ENCODE measurements around the gene KLRC2.

KLRC2 gene

GRCh38 chr12:10404798-10405197 lies 31.0 kb downstream of the KLRC2 start:
- H3K4me2 ChIP-seq (ENCODE audit: low read length): no peak overlapping the region
- no peak overlapping the region for H4K8ac ChIP-seq (ENCODE audit: low read depth, low read length)
- no peak overlapping the region for H2BK12ac ChIP-seq (ENCODE audit: low read length)
- H2AK5ac ChIP-seq (ENCODE audit: low read length): no peak overlapping the region
- H3K27me3 ChIP-seq (ENCODE audit: insufficient read depth, low read length): no peaks in the 10 kb centered on the region
- no peak overlapping the region for H3K9ac ChIP-seq (ENCODE audit: low read length)
- H3K14ac ChIP-seq (ENCODE audit: low read length): no peak overlapping the region
- no peaks in the 10 kb centered on the region for H3K4me1 ChIP-seq (ENCODE audit: control insufficient read depth in 1 of 2, insufficient read depth in 2 of 2, low read length in 2 of 2)
- no peaks in the 10 kb centered on the region for H3K79me1 ChIP-seq (ENCODE audit: low read length)
- H3K23ac ChIP-seq (ENCODE audit: low read length): no peak overlapping the region
- no peak overlapping the region for H2AFZ ChIP-seq (ENCODE audit: insufficient read depth, low read length, poor library complexity)
- H3K18ac ChIP-seq (ENCODE audit: low read length): no peak overlapping the region
- no peak overlapping the region for H4K91ac ChIP-seq (ENCODE audit: low read depth, low read length)
- H3K79me2 ChIP-seq (ENCODE audit: control insufficient read depth, insufficient read depth, low read length, poor library complexity): no peaks in the 10 kb centered on the region
- no peak overlapping the region for H2BK120ac ChIP-seq (ENCODE audit: insufficient read depth, low read length, poor library complexity)
- no peak overlapping the region for H3K4me3 ChIP-seq (ENCODE audit: low read depth, low read length)
- peaks cover 0 to 3% of the 10 kb centered on the region in 2 experiments for H3K36me3 ChIP-seq (ENCODE audit: control insufficient read depth in 1 of 2, insufficient read depth in 2 of 2, low read length in 2 of 2)
- no peak overlapping the region for H4K12ac ChIP-seq (ENCODE audit: low read depth, low read length)
- DNase-seq: no peak
- H3K27ac ChIP-seq (ENCODE audit: low read depth, low read length): no peak overlapping the region
- no peak overlapping the region for H3K4ac ChIP-seq (ENCODE audit: low read depth, low read length)
- no peaks in the 10 kb centered on the region for H3K9me3 ChIP-seq (ENCODE audit: insufficient read depth, low read depth, low read length)
- H2BK5ac ChIP-seq (ENCODE audit: low read depth, low read length, poor library complexity): no peak overlapping the region

- Histone ChIP-seq H3K27ac (ENCODE audit: low read depth, low read length) (no peak overlapping the region), H3K23ac (ENCODE audit: low read length) (no peak overlapping the region), H2BK12ac (ENCODE audit: low read length) (no peak overlapping the region), H3K4me2 (ENCODE audit: low read length) (no peak overlapping the region), H2AFZ (ENCODE audit: insufficient read depth, low read length, poor library complexity) (no peak overlapping the region), H2AK5ac (ENCODE audit: low read length) (no peak overlapping the region), H2BK120ac (ENCODE audit: insufficient read depth, low read length, poor library complexity) (no peak overlapping the region), H4K8ac (ENCODE audit: low read depth, low read length) (no peak overlapping the region), H3K36me3 (ENCODE audit: control insufficient read depth in 1 of 2, insufficient read depth in 2 of 2, low read length in 2 of 2) (no peaks in the 10 kb centered on the region), H3K9me3 (ENCODE audit: insufficient read depth, low read depth, low read length) (no peaks in the 10 kb centered on the region), H3K79me1 (ENCODE audit: low read length) (peaks cover 3% of the 10 kb centered on the region), H3K27me3 (ENCODE audit: insufficient read depth, low read length) (no peaks in the 10 kb centered on the region), H3K4me1 (ENCODE audit: control insufficient read depth in 1 of 2, insufficient read depth in 2 of 2, low read length in 2 of 2) (peaks cover 0 to 3% of the 10 kb centered on the region in 2 experiments), H3K79me2 (ENCODE audit: control insufficient read depth, insufficient read depth, low read length, poor library complexity) (no peaks in the 10 kb centered on the region), H4K91ac (ENCODE audit: low read depth, low read length) (no peak overlapping the region), H3K9ac (ENCODE audit: low read length) (no peak overlapping the region), H3K4ac (ENCODE audit: low read depth, low read length) (no peak overlapping the region), H2BK5ac (ENCODE audit: low read depth, low read length, poor library complexity) (no peak overlapping the region), H3K14ac (ENCODE audit: low read length) (no peak overlapping the region), H4K12ac (ENCODE audit: low read depth, low read length) (no peak overlapping the region), H3K18ac (ENCODE audit: low read length) (no peak overlapping the region), H3K4me3 (ENCODE audit: low read depth, low read length) (no peak overlapping the region)
- no peak for DNase-seq
Observed at GRCh38 chr12:10400829-10401228, 35.0 kb downstream of the KLRC2 start.

GRCh38 chr12:10398168-10398567 lies 37.6 kb downstream of the KLRC2 start:
- Histone ChIP-seq H3K9ac (ENCODE audit: low read length) (no peak overlapping the region), H3K4ac (ENCODE audit: low read depth, low read length) (no peak overlapping the region), H2BK12ac (ENCODE audit: low read length) (no peak overlapping the region), H4K8ac (ENCODE audit: low read depth, low read length) (no peak overlapping the region), H3K4me1 (ENCODE audit: control insufficient read depth in 1 of 2, insufficient read depth in 2 of 2, low read length in 2 of 2) (peaks cover 3% of the 10 kb centered on the region in 2 experiments), H3K27me3 (ENCODE audit: insufficient read depth, low read length) (no peaks in the 10 kb centered on the region), H4K12ac (ENCODE audit: low read depth, low read length) (no peak overlapping the region), H3K4me3 (ENCODE audit: low read depth, low read length) (no peak overlapping the region), H2AFZ (ENCODE audit: insufficient read depth, low read length, poor library complexity) (no peak overlapping the region), H4K91ac (ENCODE audit: low read depth, low read length) (no peak overlapping the region), H3K36me3 (ENCODE audit: control insufficient read depth in 1 of 2, insufficient read depth in 2 of 2, low read length in 2 of 2) (no peaks in the 10 kb centered on the region), H2BK5ac (ENCODE audit: low read depth, low read length, poor library complexity) (no peak overlapping the region), H3K18ac (ENCODE audit: low read length) (no peak overlapping the region), H2BK120ac (ENCODE audit: insufficient read depth, low read length, poor library complexity) (no peak overlapping the region), H3K79me2 (ENCODE audit: control insufficient read depth, insufficient read depth, low read length, poor library complexity) (no peaks in the 10 kb centered on the region), H3K79me1 (ENCODE audit: low read length) (peaks cover 8% of the 10 kb centered on the region), H3K9me3 (ENCODE audit: insufficient read depth, low read depth, low read length) (no peaks in the 10 kb centered on the region), H3K14ac (ENCODE audit: low read length) (no peak overlapping the region), H3K4me2 (ENCODE audit: low read length) (no peak overlapping the region), H2AK5ac (ENCODE audit: low read length) (no peak overlapping the region), H3K23ac (ENCODE audit: low read length) (no peak overlapping the region), H3K27ac (ENCODE audit: low read depth, low read length) (no peak overlapping the region)
- WGBS (ENCODE audit: extremely low coverage, insufficient coverage, insufficient read length): no CpG with 5 or more reads among the region's 2 CpGs
- no peak for DNase-seq

- no peak for DNase-seq
- H2AK5ac ChIP-seq (ENCODE audit: low read length): peak overlapping the region; percentile 69
- H2AFZ ChIP-seq (ENCODE audit: insufficient read depth, low read length, poor library complexity): no peak overlapping the region
- H2BK120ac ChIP-seq (ENCODE audit: insufficient read depth, low read length, poor library complexity): no peak overlapping the region
- H4K91ac ChIP-seq (ENCODE audit: low read depth, low read length): no peak overlapping the region
- no peaks in the 10 kb centered on the region for H3K36me3 ChIP-seq (ENCODE audit: control insufficient read depth in 1 of 2, insufficient read depth in 2 of 2, low read length in 2 of 2)
- no peak overlapping the region for H4K8ac ChIP-seq (ENCODE audit: low read depth, low read length)
- peaks cover 8% of the 10 kb centered on the region for H3K79me1 ChIP-seq (ENCODE audit: low read length)
- H3K18ac ChIP-seq (ENCODE audit: low read length): no peak overlapping the region
- no peak overlapping the region for H2BK12ac ChIP-seq (ENCODE audit: low read length)
- no peak overlapping the region for H3K4me3 ChIP-seq (ENCODE audit: low read depth, low read length)
- no peaks in the 10 kb centered on the region for H3K79me2 ChIP-seq (ENCODE audit: control insufficient read depth, insufficient read depth, low read length, poor library complexity)
- H3K23ac ChIP-seq (ENCODE audit: low read length): no peak overlapping the region
- no CpG with 5 or more reads among the region's 2 CpGs for WGBS (ENCODE audit: extremely low coverage, insufficient coverage, insufficient read length)
- H3K9me3 ChIP-seq (ENCODE audit: insufficient read depth, low read depth, low read length): no peaks in the 10 kb centered on the region
- peaks cover 3% of the 10 kb centered on the region in 2 experiments for H3K4me1 ChIP-seq (ENCODE audit: control insufficient read depth in 1 of 2, insufficient read depth in 2 of 2, low read length in 2 of 2)
- no peak overlapping the region for H3K4ac ChIP-seq (ENCODE audit: low read depth, low read length)
- no peak overlapping the region for H3K4me2 ChIP-seq (ENCODE audit: low read length)
- no peak overlapping the region for H3K27ac ChIP-seq (ENCODE audit: low read depth, low read length)
- H4K12ac ChIP-seq (ENCODE audit: low read depth, low read length): no peak overlapping the region
- H2BK5ac ChIP-seq (ENCODE audit: low read depth, low read length, poor library complexity): no peak overlapping the region
- no peak overlapping the region for H3K14ac ChIP-seq (ENCODE audit: low read length)
- no peaks in the 10 kb centered on the region for H3K27me3 ChIP-seq (ENCODE audit: insufficient read depth, low read length)
- H3K9ac ChIP-seq (ENCODE audit: low read length): no peak overlapping the region
Observed at GRCh38 chr12:10397296-10397695, 38.5 kb downstream of the KLRC2 start.

Measured in trophoblast cell (in vitro differentiated cells and primary cell).